NCI-H2196 (cell line): ENCODE data around the gene CHAT.

Experiments
- DNase-seq: peaks from one replicate; lab custom pipeline; 2025; ENCODE audit not compliant: unreplicated experiment; lab: John Stamatoyannopoulos, UW

The CHAT gene

GRCh38 chr10:49611816-49612512 lies 1.9 kb upstream of the CHAT start:
- DNase-seq: no peak

DNA sequence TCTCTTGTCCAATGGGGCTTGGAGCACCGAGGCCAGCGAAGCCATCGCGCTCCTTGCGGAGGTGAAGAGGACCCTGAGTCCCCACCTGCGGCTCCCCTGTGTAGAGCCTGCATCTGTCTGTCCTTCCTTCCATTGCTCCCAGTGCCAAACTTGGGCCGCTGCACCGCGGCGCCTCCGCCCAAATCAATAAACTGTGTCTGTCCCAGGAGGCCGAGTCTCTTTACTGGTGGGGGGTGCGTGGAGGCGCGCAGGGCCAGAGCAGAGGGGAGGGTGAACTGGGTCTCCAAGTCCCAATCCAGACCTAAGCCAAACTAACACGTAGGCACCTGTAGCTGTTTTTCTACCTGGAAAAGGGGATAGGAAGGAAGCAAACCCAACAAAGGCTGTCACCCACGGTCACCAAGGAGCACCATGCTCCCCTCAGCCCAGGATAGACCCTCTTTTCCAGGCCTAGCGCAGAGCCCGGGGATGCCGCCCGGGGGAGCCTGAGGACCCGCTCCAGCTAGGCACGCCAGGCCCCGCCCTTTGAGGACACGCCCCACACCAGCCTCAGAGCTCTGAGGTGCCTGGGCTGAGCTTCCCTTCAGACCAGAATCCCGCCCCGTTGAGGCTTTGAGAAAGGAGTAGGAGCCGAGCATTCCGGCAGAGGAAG lies 1.2 kb upstream of the CHAT start:
- no peak for DNase-seq

DNA sequence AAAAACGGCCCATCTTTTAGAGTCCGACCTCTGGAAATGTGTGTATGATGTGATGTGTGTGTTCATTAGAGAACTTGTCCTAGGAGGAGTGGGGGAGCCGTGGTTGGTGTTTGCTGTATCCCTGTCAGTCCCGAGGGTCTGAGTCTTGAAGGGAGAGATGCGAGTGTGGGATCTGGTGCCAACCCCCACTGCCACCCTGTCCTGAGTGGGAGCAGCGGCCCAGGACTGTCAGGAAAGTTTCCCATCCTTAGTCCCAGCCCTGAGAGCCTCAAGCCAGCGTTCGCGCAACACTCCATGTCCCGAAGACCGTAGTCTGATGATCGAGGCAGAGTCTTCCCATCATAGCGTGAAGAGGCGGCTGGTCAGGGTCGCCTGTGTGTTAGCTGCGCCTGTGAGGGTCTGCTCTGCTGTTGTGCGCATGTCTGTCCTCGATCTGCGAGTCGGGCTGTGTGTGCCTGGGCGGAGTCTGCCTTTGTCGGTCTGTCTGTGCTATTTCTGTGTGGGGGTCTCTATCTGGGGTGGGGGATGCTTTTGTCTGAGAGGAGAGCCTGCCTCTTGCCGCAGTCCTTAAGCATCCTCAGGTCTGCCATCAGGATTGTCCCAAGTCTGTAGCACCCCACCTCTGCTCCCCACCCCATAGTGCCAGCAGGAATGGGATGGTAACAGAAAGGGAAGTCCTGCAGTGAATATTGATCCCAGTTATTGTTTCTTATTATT lies 514 bp upstream of the CHAT start:
- no peak for DNase-seq

GRCh38 chr10:49614242-49615198 lies 683 bp downstream of the CHAT start:
- no peak for DNase-seq

DNA sequence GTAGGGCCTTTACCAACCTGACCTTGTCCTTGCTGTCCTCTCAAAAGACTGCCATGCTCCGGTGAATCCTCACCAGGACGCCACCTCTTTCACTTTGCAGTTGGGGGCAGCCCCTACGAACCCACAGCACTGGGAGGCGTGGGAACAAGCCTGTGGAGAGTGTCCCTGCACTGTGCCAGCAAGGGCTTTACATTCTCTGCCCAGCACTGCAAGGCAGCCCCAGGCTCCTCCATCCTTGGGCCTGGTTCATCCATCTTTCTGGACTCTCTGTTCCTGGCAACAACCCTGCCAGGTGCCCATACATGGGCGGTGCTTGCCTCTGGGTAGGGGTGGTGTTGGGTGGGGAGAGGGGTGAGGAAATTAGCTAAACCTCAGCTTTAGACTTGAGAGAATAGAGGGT lies 1.4 kb downstream of the CHAT start:
- no peak for DNase-seq

GRCh38 chr10:49615721-49616120 lies 1.9 kb downstream of the CHAT start:
- DNase-seq: no peak

- no peak for DNase-seq
Measured at GRCh38 chr10:49616421-49617101, 2.7 kb downstream of the CHAT start.

GRCh38 chr10:49617121-49618020 lies 3.5 kb downstream of the CHAT start:
- DNase-seq: no peak

DNA sequence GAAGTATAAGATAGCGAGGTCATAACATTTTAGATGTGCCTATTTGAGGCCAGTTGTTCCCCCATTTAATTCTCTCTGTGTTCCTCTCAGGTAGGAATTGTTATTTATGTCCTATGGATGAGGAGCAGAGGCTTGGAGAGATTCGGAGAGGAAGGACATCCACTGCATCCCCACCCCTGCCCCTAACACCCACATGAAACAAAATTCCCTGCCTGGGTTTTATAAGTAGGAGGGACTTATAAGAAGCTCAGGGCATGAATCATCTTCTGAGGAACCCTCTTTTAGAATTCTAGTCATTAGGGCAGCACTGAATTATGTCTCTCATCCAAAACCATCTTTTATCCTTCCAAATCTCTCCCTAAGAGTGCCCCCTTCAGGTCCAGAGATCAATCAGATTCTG lies 5.0 kb downstream of the CHAT start:
- no peak for DNase-seq

DNA sequence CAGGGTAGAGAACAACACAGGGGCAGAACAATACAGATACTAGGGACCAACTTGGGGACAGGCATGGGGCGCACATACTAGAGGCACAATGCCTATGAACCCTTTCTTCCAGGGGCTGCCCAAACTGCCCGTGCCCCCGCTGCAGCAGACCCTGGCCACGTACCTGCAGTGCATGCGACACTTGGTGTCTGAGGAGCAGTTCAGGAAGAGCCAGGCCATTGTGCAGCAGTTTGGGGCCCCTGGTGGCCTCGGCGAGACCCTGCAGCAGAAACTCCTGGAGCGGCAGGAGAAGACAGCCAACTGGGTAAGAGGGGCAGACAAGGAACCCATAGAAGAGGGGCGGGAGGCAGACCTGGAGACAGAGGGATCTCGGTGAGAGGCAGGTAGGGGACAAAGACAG lies 5.8 kb downstream of the CHAT start:
- no peak for DNase-seq

DNA sequence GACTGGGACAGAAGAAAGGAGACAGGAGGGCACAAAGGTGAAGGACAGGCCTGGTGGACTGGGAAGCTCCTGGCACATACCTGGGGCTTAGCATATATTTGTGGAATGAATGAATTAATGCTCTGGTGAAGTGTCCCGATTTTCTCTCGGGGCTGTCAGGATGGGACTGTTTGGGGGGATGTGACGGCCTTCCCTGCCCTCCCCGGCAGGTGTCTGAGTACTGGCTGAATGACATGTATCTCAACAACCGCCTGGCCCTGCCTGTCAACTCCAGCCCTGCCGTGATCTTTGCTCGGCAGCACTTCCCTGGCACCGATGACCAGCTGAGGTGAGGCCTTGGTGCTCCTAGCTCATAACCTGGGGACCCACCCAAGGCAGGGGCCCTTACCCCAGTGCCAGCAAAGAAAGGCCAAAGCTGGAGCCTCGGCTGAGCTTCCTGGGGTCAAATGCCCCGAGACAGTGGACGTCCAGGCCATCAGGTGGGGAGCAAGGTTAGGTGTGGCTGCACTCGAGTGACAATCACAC lies 6.5 kb downstream of the CHAT start:
- DNase-seq: no peak

DNA sequence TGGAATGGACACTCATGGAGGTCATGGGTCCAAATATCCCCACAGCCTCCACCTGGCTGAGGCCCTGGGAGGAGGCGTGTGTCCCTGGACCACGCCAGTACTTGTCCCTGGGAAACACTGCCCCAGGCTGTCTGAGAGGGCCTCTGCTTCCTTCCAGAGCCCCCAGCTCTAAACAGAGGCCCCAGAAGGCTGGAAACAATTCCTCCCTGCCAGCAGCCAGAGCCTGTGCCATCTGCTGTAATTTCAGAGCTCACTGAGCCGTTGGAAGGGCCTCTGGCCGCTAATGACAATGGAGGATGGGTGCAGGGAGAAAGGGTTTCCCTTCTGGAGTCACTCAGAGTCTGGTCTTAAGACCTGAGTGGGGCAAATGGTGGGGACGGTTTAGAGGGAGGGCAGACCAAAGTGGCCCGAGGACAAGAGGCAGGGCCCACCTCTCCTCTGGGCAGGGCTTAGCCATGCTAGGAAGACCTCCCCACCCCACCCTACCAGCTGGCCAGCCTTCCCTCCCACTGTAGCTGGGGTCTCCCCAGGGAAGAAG lies 7.1 kb downstream of the CHAT start:
- no peak for DNase-seq

GRCh38 chr10:49621561-49621960 lies 7.7 kb downstream of the CHAT start:
- no peak for DNase-seq

DNA sequence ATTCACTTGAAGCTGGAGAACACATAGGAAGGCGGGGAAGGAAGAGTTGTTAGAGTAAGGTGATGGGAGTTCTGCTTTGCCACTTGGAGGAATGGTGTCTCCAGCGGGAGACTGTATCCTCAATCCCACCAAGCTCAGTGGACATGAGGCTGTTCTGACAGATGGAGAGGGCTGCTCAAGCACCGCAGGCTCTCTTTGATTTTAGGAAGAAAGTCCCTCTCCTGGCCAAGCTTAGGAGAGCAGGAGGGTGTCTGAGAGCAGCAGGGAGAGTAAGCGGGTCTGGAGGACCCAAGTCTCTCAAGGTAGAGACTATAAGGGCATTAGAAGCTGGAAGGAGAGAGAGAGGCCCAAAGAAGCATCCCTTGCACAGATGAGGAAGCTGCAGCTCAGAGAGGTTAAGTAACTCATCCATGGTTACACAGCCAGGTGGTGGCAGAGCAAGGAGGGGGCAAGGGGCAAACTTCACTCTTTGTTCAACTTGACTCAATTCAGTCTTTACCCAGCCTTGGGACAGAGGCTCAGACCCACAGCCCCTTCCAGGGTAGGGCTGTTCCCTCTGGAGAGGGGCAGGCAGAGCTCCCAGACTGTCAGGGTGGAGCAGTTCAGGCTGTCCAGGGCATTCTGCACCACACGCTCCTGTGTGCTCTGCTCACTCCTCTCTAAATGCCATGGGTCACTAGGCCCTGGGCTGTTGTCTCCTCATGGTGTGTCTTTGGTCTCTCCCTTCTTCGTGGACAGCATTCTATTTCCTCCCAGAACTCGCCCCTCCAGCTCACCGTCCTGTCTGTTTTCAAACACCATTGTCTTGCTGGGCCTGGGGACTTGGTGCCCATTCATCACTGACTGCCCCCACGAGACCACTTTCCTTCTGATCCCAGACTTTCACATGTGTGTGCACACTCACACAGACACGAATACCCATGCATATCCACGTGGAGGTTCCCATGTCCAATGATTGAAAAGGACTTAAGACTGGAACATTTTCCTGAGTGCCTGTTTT lies 8.9 kb downstream of the CHAT start:
- no peak for DNase-seq

DNA sequence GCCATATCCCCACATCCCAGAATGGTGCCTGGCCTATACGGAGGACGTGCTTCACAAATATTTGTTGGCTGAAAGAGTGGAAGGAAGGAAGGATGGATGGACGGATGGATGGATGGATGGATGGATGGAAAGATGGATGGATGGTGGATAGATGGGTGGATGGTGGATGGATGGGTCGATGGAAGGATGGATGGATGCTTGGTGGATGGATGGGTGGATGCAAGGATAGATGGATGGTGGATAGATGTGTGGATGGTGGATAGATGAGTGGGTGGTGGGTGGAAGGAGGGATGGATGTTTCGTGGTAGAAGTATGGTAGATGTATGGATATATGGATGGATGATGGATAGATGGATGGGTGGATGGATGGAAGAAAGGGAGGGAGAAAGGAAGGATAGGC lies 10.8 kb downstream of the CHAT start:
- no peak for DNase-seq

- no peak for DNase-seq
Measured at GRCh38 chr10:49625411-49625810, 11.6 kb downstream of the CHAT start.

DNA sequence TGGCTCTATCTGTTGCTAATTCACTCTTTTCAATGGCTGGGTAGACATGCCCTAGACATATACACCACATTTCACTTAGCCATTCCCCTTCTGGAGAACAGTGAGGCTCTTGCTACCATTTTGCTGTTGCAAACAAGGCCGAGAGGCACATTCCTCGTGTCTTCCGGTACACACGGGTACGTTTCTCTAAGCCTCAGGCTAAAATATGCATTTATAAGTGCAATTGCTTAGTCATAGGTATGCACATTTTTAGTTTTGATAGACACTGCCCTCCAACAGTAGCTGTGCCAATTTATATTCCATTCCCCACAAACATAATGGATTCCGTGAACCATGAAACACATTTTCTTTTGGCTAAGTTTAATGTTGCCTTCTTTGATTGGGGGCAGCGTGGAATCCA lies 13.2 kb downstream of the CHAT start:
- DNase-seq: no peak
